Loucy (cell line): ENCODE measurements around the gene GPHA2.
"Not testable (repeated sequence)": the region's sequence is repeated elsewhere in the genome, so short reads cannot be mapped to it uniquely, and the experiment has no call there.

Experiments used
- H2AFZ ChIP-seq: fragments of 200-600 bp; sonication (generic); 2 replicates; pipeline ENCODE4 v1.6.0; 2016; ENCODE audit warnings: antibody characterized with exemption, mild to moderate bottlenecking, low read length, moderate library complexity
- H3F3A ChIP-seq: fragments of 200-600 bp; 2 replicates; pipeline ENCODE4 v1.6.0; 2016; ENCODE audit warnings: antibody characterized with exemption, low read depth, mild to moderate bottlenecking
- H3K27me3 ChIP-seq: fragments of 200-600 bp; sonication (generic); 2 replicates; pipeline ENCODE4 v1.6.1; 2014; ENCODE audit warnings: low read length, mild to moderate bottlenecking; ENCODE audit not compliant: insufficient read depth, poor library complexity, severe bottlenecking
- H3K36me3 ChIP-seq: fragments of 200-600 bp; sonication (generic); 2 replicates; pipeline ENCODE4 v1.6.1; 2016; ENCODE audit warnings: low read length; ENCODE audit not compliant: insufficient read depth
- H3K4me1 ChIP-seq: fragments of 200-600 bp; sonication (generic); 2 replicates; pipeline ENCODE4 v1.5.1; 2014; ENCODE audit warnings: low read length, mild to moderate bottlenecking; ENCODE audit not compliant: insufficient read depth, poor library complexity, severe bottlenecking
- H3K4me2 ChIP-seq: fragments of 200-600 bp; sonication (generic); 2 replicates; pipeline ENCODE4 v1.6.0; 2014; ENCODE audit warnings: antibody characterized with exemption, low read length, low read depth, mild to moderate bottlenecking; ENCODE audit not compliant: poor library complexity, severe bottlenecking
- H3K4me3 ChIP-seq: fragments of 200-600 bp; sonication (generic); 2 replicates; pipeline ENCODE4 v1.5.1; 2014; ENCODE audit warnings: low read length, mild to moderate bottlenecking, mixed read lengths; ENCODE audit not compliant: poor library complexity, severe bottlenecking
- H3K79me2 ChIP-seq: fragments of 200-600 bp; sonication (generic); 2 replicates; pipeline ENCODE4 v1.6.1; 2014; ENCODE audit warnings: low read length; ENCODE audit not compliant: insufficient read depth
- H3K9ac ChIP-seq: fragments of 200-600 bp; sonication (generic); 2 replicates; pipeline ENCODE4 v1.6.0; 2014; ENCODE audit warnings: mild to moderate bottlenecking, low read depth, low read length, moderate library complexity; ENCODE audit not compliant: poor library complexity, severe bottlenecking
- H3K9me2 ChIP-seq: fragments of 200-600 bp; sonication (generic); replicated peaks from 2 replicates; pipeline ENCODE4 v1.6.1; 2016; ENCODE audit warnings: low read depth, low read length, mixed read lengths
- H3K9me3 ChIP-seq: fragments of 200-600 bp; sonication (generic); 2 replicates; pipeline ENCODE4 v1.6.1; 2014; ENCODE audit warnings: mild to moderate bottlenecking, antibody characterized with exemption, low read length, low read depth; ENCODE audit not compliant: insufficient read depth
- H4K20me1 ChIP-seq: fragments of 200-600 bp; sonication (generic); 2 replicates; pipeline ENCODE4 v1.6.0; 2014; ENCODE audit warnings: antibody characterized with exemption, low read length, mild to moderate bottlenecking; ENCODE audit not compliant: insufficient read depth, poor library complexity, severe bottlenecking
- CTCF ChIP-seq: fragments of 200-600 bp; sonication (generic); conservative IDR thresholded peaks from 2 replicates; pipeline ENCODE4 v1.5.1; 2014; ENCODE audit warnings: mild to moderate bottlenecking, antibody characterized with exemption, low read length
- EZH2phosphoT487 ChIP-seq: fragments of 200-600 bp; IDR thresholded peaks from 2 replicates; pipeline ENCODE4 v1.6.1; 2018; ENCODE audit warnings: antibody characterized with exemption, mild to moderate bottlenecking, moderate library complexity, borderline replicate concordance

Gene GPHA2

GRCh38 chr11:64935359-64936081 lies at the start of gene GPHA2:
Gene GPHA2, minus strand, starts transcription at chr11:64935893. Its CDS starts 433 bp downstream, at chr11:64935460.
- no peaks in the 10 kb centered on the region for H3K36me3 ChIP-seq
- H3K79me2 ChIP-seq = no peaks in the 10 kb centered on the region
- H3K27me3 ChIP-seq = no peaks in the 10 kb centered on the region
- no peak within 1 kb of the TSS for H2AFZ ChIP-seq
- H3K4me1 ChIP-seq = no peaks in the 10 kb centered on the region
- H3K4me2 ChIP-seq = no peak within 1 kb of the TSS
- H3K9me3 ChIP-seq = no peaks in the 10 kb centered on the region
- H3K4me3 ChIP-seq = no peak within 1 kb of the TSS
- H3F3A ChIP-seq = no peaks in the 10 kb centered on the region
- no peaks in the 10 kb centered on the region for H4K20me1 ChIP-seq
- no peaks in the 10 kb centered on the region for H3K9me2 ChIP-seq
- H3K9ac ChIP-seq = no peak within 1 kb of the TSS
- TF ChIP-seq EZH2phosphoT487 = no peak
- TF ChIP-seq CTCF = no peak

GRCh38 chr11:64983339-64983738 lies 47.6 kb upstream of the GPHA2 start:
- not testable (repeated sequence) for H3K79me2 ChIP-seq, H4K20me1 ChIP-seq

GRCh38 chr11:64976651-64977050 lies 41.0 kb upstream of the GPHA2 start:
- no peaks in the 10 kb centered on the region for H3K4me1 ChIP-seq
- H3K9me3 ChIP-seq = no peaks in the 10 kb centered on the region
- no peak overlapping the region for H3K4me2 ChIP-seq
- TF ChIP-seq EZH2phosphoT487 (no peak), CTCF (no peak)
- H3K9me2 ChIP-seq = no peaks in the 10 kb centered on the region
- H3K36me3 ChIP-seq = no peaks in the 10 kb centered on the region
- no peak overlapping the region for H3K9ac ChIP-seq
- no peak overlapping the region for H2AFZ ChIP-seq
- H3K79me2 ChIP-seq = no peaks in the 10 kb centered on the region
- H3K4me3 ChIP-seq = no peak overlapping the region
- no peaks in the 10 kb centered on the region for H4K20me1 ChIP-seq
- no peaks in the 10 kb centered on the region for H3F3A ChIP-seq
- no peaks in the 10 kb centered on the region for H3K27me3 ChIP-seq

More at GRCh38 chr11:64983339-64983738, 47.6 kb upstream of the GPHA2 start:
- H3K27me3 ChIP-seq, H3K9me2 ChIP-seq, H3K36me3 ChIP-seq, H3F3A ChIP-seq, H3K4me3 ChIP-seq, H3K4me1 ChIP-seq, H3K9me3 ChIP-seq, H2AFZ ChIP-seq, H3K9ac ChIP-seq, H3K4me2 ChIP-seq: not testable (repeated sequence)

- Histone ChIP-seq H2AFZ (no peak overlapping the region), H3K4me3 (no peak overlapping the region), H3K4me1 (no peaks in the 10 kb centered on the region), H4K20me1 (no peaks in the 10 kb centered on the region), H3K4me2 (no peak overlapping the region), H3K9ac (no peak overlapping the region), H3K27me3 (no peaks in the 10 kb centered on the region), H3K9me3 (no peaks in the 10 kb centered on the region), H3K36me3 (no peaks in the 10 kb centered on the region), H3K79me2 (no peaks in the 10 kb centered on the region), H3F3A (no peaks in the 10 kb centered on the region), H3K9me2 (no peaks in the 10 kb centered on the region)
- TF ChIP-seq CTCF = no peak
- TF ChIP-seq EZH2phosphoT487 = no peak
These were observed 38.4 kb upstream of the GPHA2 start for GRCh38 chr11:64974124-64974523.
